ENCODE results near the gene NME3. TPM values are rescaled to one million over a fixed set of nuclear protein-coding genes. Genes with fewer than 3 reads are reported as not detected.

Gene NME3
- total and polyA plus RNA-seq, 2 of the 13 experiments (the other 11 are each of a cell fraction or from before 2014, with no cell fraction given) = 10.4 to 15.9 TPM

DNA sequence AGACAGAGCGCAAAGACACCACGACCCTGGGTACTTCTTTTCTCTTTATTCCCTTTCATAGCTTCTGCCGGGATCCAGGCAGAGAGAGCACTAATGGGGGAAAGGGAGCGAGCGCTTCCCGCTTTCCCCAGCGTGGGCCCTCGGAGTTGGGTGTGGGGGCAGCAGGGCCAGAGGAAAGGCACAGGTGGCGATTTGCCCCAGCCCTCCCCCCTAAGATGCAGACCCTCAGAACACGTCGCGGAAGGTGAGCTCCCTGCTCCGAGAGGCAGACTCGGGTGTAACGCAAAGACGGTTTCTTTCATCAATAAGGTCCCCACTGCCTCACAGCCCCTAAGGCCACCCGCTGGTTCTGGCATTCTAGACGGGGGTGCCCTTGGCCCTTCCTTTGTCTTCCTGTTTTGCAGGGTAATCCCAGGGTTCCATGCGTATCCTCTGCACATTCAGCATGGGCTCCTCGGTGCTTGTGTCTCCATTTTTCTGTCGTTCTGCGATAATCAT lies 570 bp upstream of the NME3 start:
- ChIA-PET POLR2A (interaction anchor here (0.6 to 1.8 kb wide), 12 partner anchors 11 to 744 kb away, joined by 3 to 38 read pairs (median 4); partner anchors contain the start of genes FAHD1, HAGH, IGFALS and JPT2), CTCF (ENCODE audit: low intra/inter-chr PET ratio, low total read pairs) (no interaction called here)
- Histone ChIP-seq H3K9me3 (ENCODE audit: low read length) (no peaks in the 10 kb centered on the region), H3K36me3 (replicated peaks in 1 of 2; ENCODE audit: control insufficient read depth in 1 of 2, insufficient read depth in 2 of 2, low read length in 2 of 2) (peaks cover 9 to 22% of the 10 kb centered on the region in 2 experiments; a peak in 4 of 5 replicates), H4K20me1 (ENCODE audit: insufficient read depth, low read length) (no peaks in the 10 kb centered on the region), H3K4me2 (ENCODE audit: low read depth, low read length) (peak overlapping the region; percentile 91), H3K9ac (ENCODE audit: insufficient read depth, low read depth, low read length) (peak overlapping the region; percentile 99), H3K4me3 (replicated peaks in 1 of 3; ENCODE audit: insufficient read depth in 1 of 3, low read depth in 2 of 3, low read length in 3 of 3) (peak overlapping the region; percentile 94 to 96 (median 95)), H3K79me2 (ENCODE audit: insufficient read depth, low read length) (peaks cover 30% of the 10 kb centered on the region), H3K27me3 (ENCODE audit: control insufficient read depth in 1 of 2, insufficient read depth in 2 of 2, low read length in 2 of 2) (no peaks in the 10 kb centered on the region; a peak in 2 of 5 replicates), H3K4me1 (ENCODE audit: insufficient read depth, low read length) (peaks cover 12% of the 10 kb centered on the region), H2AFZ (ENCODE audit: low read length) (no peak overlapping the region), H3K27ac (ENCODE audit: extremely low read length, insufficient read depth, low read length) (peak overlapping the region; percentile 90)
- in situ Hi-C loops (cut with HindIII; ENCODE audit: extremely low pct_ligation_motif_present, low pct_unique_long_range_greater_than_20kb) = no loop called here
- intact Hi-C loops (cut with micrococcal nuclease; ENCODE audit: unreplicated experiment) = loop anchor here (5.0 kb wide), 1 partner anchor 40 kb away; no protein-coding TSS in a partner anchor
- BruUV-seq (replicated peaks) = TSS peak; percentile 81
- ATAC-seq = no peak
- no peak for DNase-seq (ENCODE audit: low spot score)
- FAIRE-seq = no peak
- 0% methylated on average over 4 of the region's 22 CpGs for WGBS (ENCODE audit: low lambda C conversion rate)
- TF ChIP-seq, protein P1, sequence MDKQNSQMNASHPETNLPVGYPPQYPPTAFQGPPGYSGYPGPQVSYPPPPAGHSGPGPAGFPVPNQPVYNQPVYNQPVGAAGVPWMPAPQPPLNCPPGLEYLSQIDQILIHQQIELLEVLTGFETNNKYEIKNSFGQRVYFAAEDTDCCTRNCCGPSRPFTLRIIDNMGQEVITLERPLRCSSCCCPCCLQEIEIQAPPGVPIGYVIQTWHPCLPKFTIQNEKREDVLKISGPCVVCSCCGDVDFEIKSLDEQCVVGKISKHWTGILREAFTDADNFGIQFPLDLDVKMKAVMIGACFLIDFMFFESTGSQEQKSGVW (CRISPR knock-in tag; IDR thresholded peaks at IDR 0.05; ENCODE audit: borderline replicate concordance) = no peak
- TF ChIP-seq ARID4A (CRISPR knock-in tag; IDR thresholded peaks at IDR 0.05; ENCODE audit: borderline replicate concordance) (no peak), TFE3 (CRISPR knock-in tag; IDR thresholded peaks at IDR 0.05) (0 out of 2 replicates have a peak, but pooled peaks have one; percentile 4), PCBP1 (IDR thresholded peaks at IDR 0.05; ENCODE audit: borderline replicate concordance, low read depth, low read length) (0 out of 2 replicates have a peak, but pooled peaks have one; percentile 20), ATF2 (CRISPR knock-in tag; IDR thresholded peaks at IDR 0.05) (no peak), ZNF598 (CRISPR knock-in tag; IDR thresholded peaks at IDR 0.05; ENCODE audit: borderline replicate concordance) (peak; percentile 28; the same call in 1 of the 2 replicates), MAFF (IDR thresholded peaks at IDR 0.05; ENCODE audit: low read depth, low read length) (no peak), ZNF607 (CRISPR knock-in tag; IDR thresholded peaks at IDR 0.05; ENCODE audit: borderline replicate concordance) (0 out of 2 replicates have a peak, but pooled peaks have one; percentile 7), GMEB1 (CRISPR knock-in tag; IDR thresholded peaks at IDR 0.05; ENCODE audit: borderline replicate concordance) (0 out of 2 replicates have a peak, but pooled peaks have one; percentile 38), ZNF253 (CRISPR knock-in tag; IDR thresholded peaks at IDR 0.05; ENCODE audit: borderline replicate concordance) (no peak), HHEX (CRISPR knock-in tag; IDR thresholded peaks at IDR 0.05) (no peak)
- TF ChIP-seq, protein P2, sequence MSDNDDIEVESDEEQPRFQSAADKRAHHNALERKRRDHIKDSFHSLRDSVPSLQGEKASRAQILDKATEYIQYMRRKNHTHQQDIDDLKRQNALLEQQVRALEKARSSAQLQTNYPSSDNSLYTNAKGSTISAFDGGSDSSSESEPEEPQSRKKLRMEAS (IDR thresholded peaks at IDR 0.05) = 0 out of 2 replicates have a peak, but pooled peaks have one; percentile 9

All from HepG2 (cell line).